ENCODE data around the gene SAMD4B. TPM values are rescaled to one million over a fixed set of nuclear protein-coding genes. Genes with fewer than 3 reads are reported as not detected.
A peak's percentile ranks its signal among the peaks of the same experiment; 100 is the strongest.

Gene SAMD4B
- total RNA-seq, 3 donors from 2014 or later (not counting 1 experiment from before 2014, with no cell fraction given) = 67.8 to 80.8 (median 78.9) TPM

- no peak for ATAC-seq
- Mint-ChIP-seq H3K36me3 (peaks cover 13% of the 10 kb centered on the region), H3K9me3 (no peaks in the 10 kb centered on the region), H3K27me3 (ENCODE audit: low read depth in 2 of 2) (no peaks in the 10 kb centered on the region), H3K4me1 (peaks cover 27 to 36% of the 10 kb centered on the region in 2 donors), H3K4me3 (no peak overlapping the region), H3K27ac (peak overlapping the region in 1 of 2 donors; percentile 34)
- Histone ChIP-seq H3K36me3 (ENCODE audit: control insufficient read depth, insufficient read depth, low read length) (peaks cover 28% of the 10 kb centered on the region), H3K4me3 (ENCODE audit: low read length) (no peak overlapping the region), H3K27ac (ENCODE audit: low read length) (no peak overlapping the region), H3K27me3 (ENCODE audit: control insufficient read depth, insufficient read depth, low read length) (no peaks in the 10 kb centered on the region), H3K9me3 (ENCODE audit: control insufficient read depth, insufficient read depth, low read length) (no peaks in the 10 kb centered on the region), H3K4me1 (ENCODE audit: control insufficient read depth, insufficient read depth, low read length) (peaks cover 32% of the 10 kb centered on the region)
- intact Hi-C loops (cut with micrococcal nuclease) = no loop called here
- 93% methylated on average over 8 of the region's 8 CpGs for WGBS (ENCODE audit: insufficient coverage)
- TF ChIP-seq, protein P1, sequence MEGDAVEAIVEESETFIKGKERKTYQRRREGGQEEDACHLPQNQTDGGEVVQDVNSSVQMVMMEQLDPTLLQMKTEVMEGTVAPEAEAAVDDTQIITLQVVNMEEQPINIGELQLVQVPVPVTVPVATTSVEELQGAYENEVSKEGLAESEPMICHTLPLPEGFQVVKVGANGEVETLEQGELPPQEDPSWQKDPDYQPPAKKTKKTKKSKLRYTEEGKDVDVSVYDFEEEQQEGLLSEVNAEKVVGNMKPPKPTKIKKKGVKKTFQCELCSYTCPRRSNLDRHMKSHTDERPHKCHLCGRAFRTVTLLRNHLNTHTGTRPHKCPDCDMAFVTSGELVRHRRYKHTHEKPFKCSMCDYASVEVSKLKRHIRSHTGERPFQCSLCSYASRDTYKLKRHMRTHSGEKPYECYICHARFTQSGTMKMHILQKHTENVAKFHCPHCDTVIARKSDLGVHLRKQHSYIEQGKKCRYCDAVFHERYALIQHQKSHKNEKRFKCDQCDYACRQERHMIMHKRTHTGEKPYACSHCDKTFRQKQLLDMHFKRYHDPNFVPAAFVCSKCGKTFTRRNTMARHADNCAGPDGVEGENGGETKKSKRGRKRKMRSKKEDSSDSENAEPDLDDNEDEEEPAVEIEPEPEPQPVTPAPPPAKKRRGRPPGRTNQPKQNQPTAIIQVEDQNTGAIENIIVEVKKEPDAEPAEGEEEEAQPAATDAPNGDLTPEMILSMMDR (IDR thresholded peaks at IDR 0.05) = no peak
- DNase-seq = no peak
Measured at GRCh38 chr19:39432677-39433025, 90.4 kb downstream of the SAMD4B start.

DNA sequence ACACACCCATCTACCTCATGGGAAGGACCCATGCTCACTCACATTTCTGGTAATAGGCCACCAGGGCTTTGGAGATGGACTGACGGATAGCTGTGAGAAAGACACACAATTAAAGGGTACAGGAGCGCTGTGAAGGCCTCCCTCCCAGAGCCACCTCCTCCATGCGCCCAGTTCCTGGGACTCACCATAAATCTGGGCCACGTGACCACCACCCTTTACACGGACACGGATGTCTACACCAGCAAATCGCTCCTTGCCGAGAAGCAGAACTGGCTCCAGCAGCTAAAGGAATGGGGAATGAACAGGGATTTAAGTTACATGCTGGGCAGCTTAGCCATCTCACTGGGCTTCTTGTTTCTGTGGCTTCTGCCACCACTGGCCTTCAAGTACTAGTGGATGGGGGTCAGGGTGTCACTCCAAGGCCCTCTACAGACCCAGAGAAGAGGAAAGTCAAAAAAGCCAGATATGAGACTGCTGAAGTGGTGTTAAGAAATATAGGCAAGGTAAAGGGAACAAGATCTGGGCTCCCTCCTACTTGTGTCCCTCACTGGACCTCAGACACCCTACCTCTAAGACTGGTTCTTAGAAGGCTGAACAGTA lies 91.4 kb downstream of the SAMD4B start:
- DNase-seq (peak in 1 of 2 donors; percentile 16), ATAC-seq (no peak)
- Mint-ChIP-seq H3K9me3 (no peaks in the 10 kb centered on the region), H3K4me3 (peak overlapping the region; percentile 35), H3K4me1 (peaks cover 27 to 36% of the 10 kb centered on the region in 2 donors), H3K27me3 (ENCODE audit: low read depth in 2 of 2) (no peaks in the 10 kb centered on the region), H3K36me3 (peaks cover 13% of the 10 kb centered on the region), H3K27ac (peak overlapping the region; percentile 62 to 98)
- intact Hi-C loops (cut with micrococcal nuclease) = no loop called here
- peaks cover 32% of the 10 kb centered on the region for H3K4me1 ChIP-seq (ENCODE audit: control insufficient read depth, insufficient read depth, low read length)
- TF ChIP-seq, protein P1 (IDR thresholded peaks at IDR 0.05) = no peak
- no peak overlapping the region for H3K4me3 ChIP-seq (ENCODE audit: low read length)
- H3K36me3 ChIP-seq (ENCODE audit: control insufficient read depth, insufficient read depth, low read length) = peaks cover 28% of the 10 kb centered on the region
- 95% methylated on average over 8 of the region's 8 CpGs for WGBS (ENCODE audit: insufficient coverage)
- no peak overlapping the region for H3K27ac ChIP-seq (ENCODE audit: low read length)
- no peaks in the 10 kb centered on the region for H3K27me3 ChIP-seq (ENCODE audit: control insufficient read depth, insufficient read depth, low read length)
- H3K9me3 ChIP-seq (ENCODE audit: control insufficient read depth, insufficient read depth, low read length) = no peaks in the 10 kb centered on the region

GRCh38 chr19:39434123-39435076 lies 92.2 kb downstream of the SAMD4B start:
- DNase-seq = no peak
- TF ChIP-seq, protein P1 (IDR thresholded peaks at IDR 0.05) = no peak
- H3K4me3 ChIP-seq (ENCODE audit: low read length) = peak overlapping the region; percentile 76
- H3K27me3 Mint-ChIP-seq (ENCODE audit: low read depth in 2 of 2) = no peaks in the 10 kb centered on the region
- peak overlapping the region; percentile 16 for H3K27ac ChIP-seq (ENCODE audit: low read length)
- H3K36me3 ChIP-seq (ENCODE audit: control insufficient read depth, insufficient read depth, low read length) = peaks cover 28% of the 10 kb centered on the region
- H3K9me3 ChIP-seq (ENCODE audit: control insufficient read depth, insufficient read depth, low read length) = no peaks in the 10 kb centered on the region
- peaks cover 13% of the 10 kb centered on the region for H3K36me3 Mint-ChIP-seq
- no peaks in the 10 kb centered on the region for H3K9me3 Mint-ChIP-seq
- intact Hi-C loops (cut with micrococcal nuclease) = loop anchor here (1.0 kb wide), 1 partner anchor 22 kb away; the partner anchor contains the start of gene PLEKHG2
- 59% methylated on average over 10 of the region's 10 CpGs for WGBS (ENCODE audit: insufficient coverage)
- H3K4me1 Mint-ChIP-seq = peaks cover 27 to 36% of the 10 kb centered on the region in 2 donors
- no peak for ATAC-seq
- H3K27me3 ChIP-seq (ENCODE audit: control insufficient read depth, insufficient read depth, low read length) = no peaks in the 10 kb centered on the region
- peak overlapping the region; percentile 96 to 98 for H3K27ac Mint-ChIP-seq
- H3K4me3 Mint-ChIP-seq = peak overlapping the region; percentile 99
- H3K4me1 ChIP-seq (ENCODE audit: control insufficient read depth, insufficient read depth, low read length) = peaks cover 32% of the 10 kb centered on the region

Other genes starting within 250 kb of the SAMD4B start
- 10 to 100 TPM in 2 of 3 donors, 1 to 10 TPM in 1; 6.7 to 13.4 (median 11.8) TPM for gene PAK4, start 216.6 kb upstream of the SAMD4B start, total RNA-seq
- not detected for gene NCCRP1, start 145.5 kb upstream of the SAMD4B start, total RNA-seq
- gene SYCN, start 138.2 kb upstream of the SAMD4B start, total RNA-seq = not detected
- not detected for gene IFNL3, start 97.4 kb upstream of the SAMD4B start, total RNA-seq
- not detected for gene IFNL4, start 93.6 kb upstream of the SAMD4B start, total RNA-seq
- not detected for gene IFNL2, start 74.0 kb upstream of the SAMD4B start, total RNA-seq
- 1 to 10 TPM in 1 of 3 donors, under 1 TPM in 1, not detected in 1; 0.33 to 1.4 TPM for gene IFNL1, start 46.0 kb upstream of the SAMD4B start, total RNA-seq
- gene LRFN1, start 21.6 kb upstream of the SAMD4B start, total RNA-seq = 10 to 100 TPM in 1 of 3 donors, 1 to 10 TPM in 2; 5.9 to 12.5 (median 6.9) TPM
- 100 to 1,000 TPM; 315 to 331 (median 329) TPM for gene GMFG, start 6.4 kb upstream of the SAMD4B start, total RNA-seq
- gene PAF1, start 48.7 kb downstream of the SAMD4B start, total RNA-seq = 10 to 100 TPM; 54.3 to 80.9 (median 68.3) TPM
- gene MED29, start 49.0 kb downstream of the SAMD4B start, total RNA-seq = 10 to 100 TPM; 37.5 to 49.1 (median 45.9) TPM
- gene ZFP36, start 64.4 kb downstream of the SAMD4B start, total RNA-seq = 1,000 to 10,000 TPM; 1,232 to 2,074 (median 1,769) TPM
- gene PLEKHG2, start 70.2 kb downstream of the SAMD4B start, total RNA-seq = 100 to 1,000 TPM in 1 of 3 donors, 10 to 100 TPM in 2; 70.2 to 129 (median 80.7) TPM
- gene RPS16, start 93.5 kb downstream of the SAMD4B start, total RNA-seq = 1,000 to 10,000 TPM; 1,227 to 1,543 (median 1,399) TPM
- gene SUPT5H, start 103.2 kb downstream of the SAMD4B start, total RNA-seq = 100 to 1,000 TPM; 228 to 256 (median 230) TPM
- gene TIMM50, start 138.4 kb downstream of the SAMD4B start, total RNA-seq = 10 to 100 TPM; 50.1 to 67.2 (median 60.8) TPM
- not detected for gene DLL3, start 156.5 kb downstream of the SAMD4B start, total RNA-seq
- gene SELENOV, start 172.7 kb downstream of the SAMD4B start, total RNA-seq = not detected
- gene EID2B, start 190.4 kb downstream of the SAMD4B start, total RNA-seq = 1 to 10 TPM; 4.6 to 6.7 (median 5.8) TPM
- gene EID2, start 197.7 kb downstream of the SAMD4B start, total RNA-seq = 10 to 100 TPM; 11.9 to 19.9 (median 15.6) TPM